DND-41 (cell line): ENCODE results near the gene WTAP.

Source experiments
- ATAC-seq: fragments of 200-7000 bp; cut with Tn5 transposase; 3 replicates; pipeline ENCODE4 v1.9.1; 2021; ENCODE audit warnings: low read depth; ENCODE audit not compliant: insufficient read depth
- DNase-seq: peaks from one replicate; pipeline ENCODE4 v3.0.0-alpha.2; 2020
- H2AFZ ChIP-seq: 2 replicates; pipeline ENCODE4 v1.6.0; 2012; ENCODE audit warnings: low read depth, low read length
- H3K27ac ChIP-seq: 2 replicates; pipeline ENCODE4 v1.5.1; 2012; ENCODE audit warnings: low read length, inconsistent platforms
- H3K27me3 ChIP-seq: fragments of 200-600 bp; sonication (generic); 2 replicates; pipeline ENCODE4 v1.6.0; 2012; ENCODE audit warnings: low read length, mild to moderate bottlenecking, inconsistent platforms; ENCODE audit not compliant: insufficient read depth, poor library complexity
- H3K36me3 ChIP-seq: 2 replicates; pipeline ENCODE4 v1.5.1; 2012; ENCODE audit warnings: low read length, inconsistent platforms; ENCODE audit not compliant: insufficient read depth
- H3K4me1 ChIP-seq: 2 replicates; pipeline ENCODE4 v1.5.1; 2012; ENCODE audit warnings: mild to moderate bottlenecking, low read length; ENCODE audit not compliant: insufficient read depth
- H3K4me2 ChIP-seq: 2 replicates; pipeline ENCODE4 v1.6.0; 2012; ENCODE audit warnings: mild to moderate bottlenecking, moderate library complexity, low read length, inconsistent platforms; ENCODE audit not compliant: insufficient read depth
- H3K4me3 ChIP-seq, 2 experiments: fragments of 200-600 bp in 1 of 2; shearing (Covaris generic) in 1 of 2; 2 replicates each; pipeline ENCODE4 v1.5.1; 2012 to 2016; ENCODE audit warnings: inconsistent platforms in 2 of 2, low read length in 2 of 2, mild to moderate bottlenecking in 2 of 2, low read depth in 1 of 2, moderate library complexity in 1 of 2
- H3K79me2 ChIP-seq: 2 replicates; pipeline ENCODE4 v1.6.0; 2012; ENCODE audit warnings: low read length, inconsistent platforms; ENCODE audit not compliant: insufficient read depth
- H3K9ac ChIP-seq: 2 replicates; pipeline ENCODE4 v1.6.0; 2012; ENCODE audit warnings: low read depth, mild to moderate bottlenecking, inconsistent platforms, low read length, moderate library complexity
- H3K9me3 ChIP-seq: 2 replicates; pipeline ENCODE4 v1.5.1; 2012; ENCODE audit warnings: low read length, moderate library complexity, mild to moderate bottlenecking, inconsistent platforms; ENCODE audit not compliant: insufficient read depth, severe bottlenecking
- H4K20me1 ChIP-seq: 2 replicates; pipeline ENCODE4 v1.6.0; 2012; ENCODE audit warnings: low read length; ENCODE audit not compliant: insufficient read depth
- EZH2 ChIP-seq: IDR thresholded peaks from 3 replicates; pipeline ENCODE4 v1.6.1; 2012; ENCODE audit warnings: borderline replicate concordance, low read depth, mild to moderate bottlenecking, moderate library complexity, low read length, inconsistent platforms; ENCODE audit not compliant: severe bottlenecking
- TF ChIP-seq, protein P1 (sequence below): IDR thresholded peaks from 2 replicates; pipeline ENCODE4 v1.5.1; 2012; ENCODE audit warnings: borderline replicate concordance, low read length, moderate library complexity, mild to moderate bottlenecking; ENCODE audit not compliant: poor library complexity, severe bottlenecking; ENCODE audit errors: extremely low read depth

Gene WTAP

DNA sequence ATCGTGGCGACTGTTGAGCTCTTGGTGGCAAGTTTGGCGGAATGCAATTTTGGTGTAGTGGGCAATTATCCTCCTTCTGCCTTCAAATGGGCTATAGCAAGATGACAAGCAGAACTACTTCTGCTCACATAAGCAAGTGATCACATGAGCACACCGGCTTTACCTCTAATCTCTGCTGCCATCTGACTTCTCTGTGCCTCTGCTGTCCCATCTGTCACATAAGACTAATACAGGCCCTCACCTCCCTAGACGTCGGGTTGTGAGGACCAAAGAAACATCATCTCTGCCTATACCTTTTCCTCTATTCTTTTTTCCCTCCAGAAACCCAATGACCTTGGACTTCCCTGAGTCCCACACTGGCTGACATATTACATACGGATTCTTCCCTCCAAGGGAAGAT lies 13.3 kb upstream of the WTAP start:
- H3K9ac ChIP-seq = no peak overlapping the region
- TF ChIP-seq, protein P1, sequence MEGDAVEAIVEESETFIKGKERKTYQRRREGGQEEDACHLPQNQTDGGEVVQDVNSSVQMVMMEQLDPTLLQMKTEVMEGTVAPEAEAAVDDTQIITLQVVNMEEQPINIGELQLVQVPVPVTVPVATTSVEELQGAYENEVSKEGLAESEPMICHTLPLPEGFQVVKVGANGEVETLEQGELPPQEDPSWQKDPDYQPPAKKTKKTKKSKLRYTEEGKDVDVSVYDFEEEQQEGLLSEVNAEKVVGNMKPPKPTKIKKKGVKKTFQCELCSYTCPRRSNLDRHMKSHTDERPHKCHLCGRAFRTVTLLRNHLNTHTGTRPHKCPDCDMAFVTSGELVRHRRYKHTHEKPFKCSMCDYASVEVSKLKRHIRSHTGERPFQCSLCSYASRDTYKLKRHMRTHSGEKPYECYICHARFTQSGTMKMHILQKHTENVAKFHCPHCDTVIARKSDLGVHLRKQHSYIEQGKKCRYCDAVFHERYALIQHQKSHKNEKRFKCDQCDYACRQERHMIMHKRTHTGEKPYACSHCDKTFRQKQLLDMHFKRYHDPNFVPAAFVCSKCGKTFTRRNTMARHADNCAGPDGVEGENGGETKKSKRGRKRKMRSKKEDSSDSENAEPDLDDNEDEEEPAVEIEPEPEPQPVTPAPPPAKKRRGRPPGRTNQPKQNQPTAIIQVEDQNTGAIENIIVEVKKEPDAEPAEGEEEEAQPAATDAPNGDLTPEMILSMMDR = no peak
- TF ChIP-seq EZH2 = no peak
- H3K27me3 ChIP-seq = no peaks in the 10 kb centered on the region
- H3K79me2 ChIP-seq = peaks cover 2% of the 10 kb centered on the region; the same call in 1 of the 2 replicates
- no peak overlapping the region for H3K27ac ChIP-seq
- no peaks in the 10 kb centered on the region for H3K36me3 ChIP-seq
- H2AFZ ChIP-seq = no peak overlapping the region
- no peak overlapping the region for H3K4me2 ChIP-seq
- no peaks in the 10 kb centered on the region for H3K9me3 ChIP-seq
- DNase-seq (no peak), ATAC-seq (no peak)
- H4K20me1 ChIP-seq = no peaks in the 10 kb centered on the region; the same call in 1 of the 2 replicates
- H3K4me3 ChIP-seq = no peak overlapping the region
- no peaks in the 10 kb centered on the region for H3K4me1 ChIP-seq

DNA sequence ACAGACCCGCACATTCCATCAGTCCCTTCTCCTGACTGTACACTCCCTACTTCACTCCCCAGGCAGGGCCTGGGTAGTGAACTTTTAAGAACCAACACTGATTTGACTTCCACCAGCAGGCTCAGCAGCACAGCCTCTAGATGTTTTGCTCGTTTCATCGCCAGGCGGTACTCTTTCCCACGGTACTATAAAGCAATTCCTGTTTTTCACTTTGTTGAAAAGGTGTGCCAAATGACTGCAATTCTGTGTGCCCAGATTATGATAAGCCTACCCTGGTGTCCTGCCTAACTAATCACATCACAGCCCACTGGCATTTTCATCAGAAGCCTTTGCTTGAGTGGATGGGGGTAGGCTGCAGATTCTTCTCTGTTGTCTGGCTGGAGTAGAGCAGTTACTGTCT lies 12.9 kb upstream of the WTAP start:
- Histone ChIP-seq H3K9me3 (no peaks in the 10 kb centered on the region), H3K9ac (no peak overlapping the region), H3K4me2 (no peak overlapping the region), H3K36me3 (no peaks in the 10 kb centered on the region), H3K4me3 (no peak overlapping the region), H3K79me2 (peaks cover 2% of the 10 kb centered on the region; the same call in 1 of the 2 replicates), H4K20me1 (no peaks in the 10 kb centered on the region; the same call in 1 of the 2 replicates), H2AFZ (no peak overlapping the region), H3K27ac (no peak overlapping the region), H3K4me1 (no peaks in the 10 kb centered on the region), H3K27me3 (no peaks in the 10 kb centered on the region)
- TF ChIP-seq, protein P1 = no peak
- no peak for TF ChIP-seq EZH2
- no peak for DNase-seq
- no peak for ATAC-seq

DNA sequence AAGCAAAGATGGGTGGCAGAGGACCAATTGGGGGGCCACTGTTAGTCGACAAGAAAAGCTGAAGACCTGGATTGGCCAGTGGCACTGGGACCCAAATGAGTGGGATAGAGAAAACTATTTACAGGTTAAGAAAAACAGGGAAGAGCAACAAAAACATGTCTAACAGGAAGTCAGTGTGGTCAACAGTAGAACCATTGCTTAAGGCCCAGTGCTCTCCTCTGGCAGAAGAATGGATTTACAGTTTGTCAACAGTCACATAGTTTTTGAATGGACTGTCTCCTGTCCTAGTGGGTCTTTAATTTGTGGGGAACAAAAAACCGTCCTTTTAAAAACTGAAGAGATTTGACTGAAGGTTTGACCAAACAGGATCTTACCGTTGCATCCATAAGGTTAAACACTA lies 12.1 kb upstream of the WTAP start:
- Histone ChIP-seq H3K79me2 (peaks cover 2% of the 10 kb centered on the region; the same call in 1 of the 2 replicates), H3K9me3 (no peaks in the 10 kb centered on the region), H3K27ac (no peak overlapping the region), H2AFZ (no peak overlapping the region), H3K9ac (no peak overlapping the region), H4K20me1 (no peaks in the 10 kb centered on the region; the same call in 1 of the 2 replicates), H3K4me2 (no peak overlapping the region), H3K4me3 (no peak overlapping the region), H3K27me3 (no peaks in the 10 kb centered on the region), H3K4me1 (no peaks in the 10 kb centered on the region), H3K36me3 (no peaks in the 10 kb centered on the region)
- DNase-seq = no peak
- no peak for TF ChIP-seq EZH2
- TF ChIP-seq, protein P1 = no peak
- ATAC-seq = no peak

DNA sequence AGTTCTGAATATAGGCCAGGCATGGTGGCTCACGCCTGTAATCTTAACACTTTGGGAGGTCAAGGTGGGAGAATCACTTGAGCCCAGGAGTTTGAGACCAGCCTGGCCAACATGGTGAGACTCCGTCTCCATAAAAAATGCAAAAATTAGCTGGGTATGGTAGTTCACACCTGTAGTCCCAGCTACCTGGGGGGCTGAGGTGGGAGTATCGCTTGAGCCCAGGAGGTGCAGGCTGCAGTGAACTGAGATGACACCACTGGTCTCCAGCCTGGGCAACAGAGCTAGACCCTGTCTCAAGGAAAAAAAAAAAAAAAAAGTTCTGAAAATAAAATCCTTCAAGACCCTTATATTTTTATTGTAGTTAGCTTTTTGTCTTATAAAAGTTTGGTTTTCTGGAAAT lies 11.7 kb upstream of the WTAP start:
- Histone ChIP-seq H3K27me3 (no peaks in the 10 kb centered on the region), H3K36me3 (no peaks in the 10 kb centered on the region), H3K4me1 (no peaks in the 10 kb centered on the region), H3K9me3 (no peaks in the 10 kb centered on the region), H3K79me2 (peaks cover 2% of the 10 kb centered on the region; the same call in 1 of the 2 replicates), H4K20me1 (no peaks in the 10 kb centered on the region; the same call in 1 of the 2 replicates), H3K9ac (no peak overlapping the region), H3K4me2 (no peak overlapping the region), H2AFZ (no peak overlapping the region), H3K27ac (no peak overlapping the region), H3K4me3 (no peak overlapping the region)
- ATAC-seq = no peak
- no peak for DNase-seq
- TF ChIP-seq EZH2 = no peak
- TF ChIP-seq, protein P1 = no peak
